NCI-H526 treated with DMSO at 0.1 percent for 48 hours (cell line): Measurements from ENCODE around the gene TTC31.

Source experiments
- DNase-seq: peaks from one replicate; lab custom pipeline; 2025; lab: John Stamatoyannopoulos, UW

Gene TTC31

DNA sequence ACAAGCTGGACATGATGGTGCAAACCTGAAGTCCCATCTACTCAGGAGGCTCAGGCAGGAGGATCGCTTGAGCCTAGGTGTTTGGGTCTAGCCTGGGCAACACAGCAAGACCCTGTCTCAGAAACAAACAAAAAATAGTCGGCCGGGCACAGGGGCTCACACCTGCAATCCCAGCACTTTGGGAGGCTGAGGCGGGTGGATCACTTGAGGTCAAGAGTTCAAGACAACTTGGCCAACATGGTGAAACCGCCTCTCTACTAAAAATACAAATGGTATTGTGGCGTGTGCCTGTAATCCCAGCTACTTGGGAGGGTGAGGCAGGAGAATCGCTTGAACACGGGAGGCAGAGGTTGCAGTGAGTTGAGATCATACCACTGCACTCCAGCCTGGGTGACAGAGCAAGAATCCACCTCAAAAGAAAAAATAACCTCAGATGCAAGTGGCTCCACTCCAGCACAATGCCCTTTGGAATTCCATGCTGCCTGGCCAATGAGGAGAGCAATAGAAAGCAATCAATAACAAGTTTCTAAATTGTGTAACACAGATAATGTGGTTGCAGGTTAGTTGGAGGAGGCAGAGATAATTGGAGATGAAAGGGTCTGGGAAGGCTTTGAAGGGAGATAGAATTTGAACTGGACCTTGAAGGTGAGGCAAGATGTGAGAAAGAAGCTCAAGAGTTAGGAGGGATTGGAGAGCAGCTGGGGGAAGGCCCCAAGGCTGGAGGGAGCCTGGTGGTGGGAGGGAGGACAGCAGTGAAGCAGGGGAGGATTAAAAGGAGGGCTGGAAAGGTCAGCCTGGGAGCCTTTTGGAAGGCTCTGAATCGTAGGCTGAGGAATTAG lies 6.0 kb downstream of the TTC31 start:
- no peak for DNase-seq

- no peak for DNase-seq
Observed at GRCh38 chr2:74489906-74490305, 7.0 kb downstream of the TTC31 start.

GRCh38 chr2:74491648-74492544 lies 9.0 kb downstream of the TTC31 start:
- no peak for DNase-seq

DNA sequence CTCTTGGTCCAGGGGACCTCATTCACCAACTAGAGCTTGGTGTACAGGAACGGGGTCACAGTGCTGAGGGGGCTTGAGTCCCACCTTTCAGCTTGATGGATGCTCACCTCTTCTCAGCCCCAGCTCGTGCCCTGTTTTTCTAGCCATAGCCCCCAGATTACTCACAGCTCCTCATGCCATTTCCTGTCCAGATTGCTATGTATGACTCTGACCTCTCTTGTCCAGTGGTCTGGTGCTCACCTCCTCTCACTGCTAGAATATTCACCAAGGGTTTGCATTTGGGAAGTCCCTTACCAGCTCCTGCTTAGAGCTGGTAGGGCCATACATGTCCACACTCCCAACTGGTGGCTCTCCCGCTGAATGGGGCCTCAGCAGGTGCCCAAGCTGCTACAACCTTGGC lies 10.7 kb downstream of the TTC31 start:
- no peak for DNase-seq

- no peak for DNase-seq
Observed at GRCh38 chr2:74495440-74495839, 12.6 kb downstream of the TTC31 start.

DNA sequence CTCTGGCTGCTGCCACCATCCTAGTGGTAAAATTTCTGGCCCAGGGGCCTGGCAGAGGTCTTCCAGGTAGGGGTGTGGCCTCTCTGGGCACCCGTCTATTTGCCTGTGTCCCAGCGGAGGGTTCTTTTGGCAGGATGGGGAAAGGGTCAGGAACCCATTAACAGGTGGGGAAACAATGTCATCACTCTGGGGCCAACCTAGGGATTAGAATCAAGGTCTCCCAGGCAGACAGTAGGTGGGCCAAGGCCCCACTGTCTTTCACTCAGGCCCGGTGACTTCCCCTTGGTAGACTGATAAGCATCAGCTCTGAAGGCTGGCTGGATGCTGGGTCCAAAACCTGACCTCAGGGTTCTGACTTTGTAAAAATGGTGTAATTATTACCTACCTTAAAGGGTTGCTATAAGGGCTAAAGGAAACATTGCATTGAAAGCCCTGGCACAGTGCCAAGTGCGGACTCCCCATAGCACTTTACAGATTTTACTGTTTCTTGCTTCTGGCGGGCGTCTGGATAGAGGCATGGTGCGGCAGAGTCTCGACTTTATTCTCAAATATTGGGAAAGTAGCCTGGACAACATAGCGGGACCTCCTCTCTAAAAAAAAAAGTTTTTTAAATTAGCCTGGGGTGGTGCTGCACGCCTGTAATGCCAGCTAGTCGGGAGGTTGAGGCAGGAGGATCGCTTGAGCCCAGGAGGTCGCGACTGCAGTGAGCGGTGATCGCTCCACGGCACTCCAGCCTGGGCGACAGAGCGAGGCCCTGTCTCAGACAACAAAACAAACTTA lies 14.3 kb downstream of the TTC31 start:
- DNase-seq: no peak

DNA sequence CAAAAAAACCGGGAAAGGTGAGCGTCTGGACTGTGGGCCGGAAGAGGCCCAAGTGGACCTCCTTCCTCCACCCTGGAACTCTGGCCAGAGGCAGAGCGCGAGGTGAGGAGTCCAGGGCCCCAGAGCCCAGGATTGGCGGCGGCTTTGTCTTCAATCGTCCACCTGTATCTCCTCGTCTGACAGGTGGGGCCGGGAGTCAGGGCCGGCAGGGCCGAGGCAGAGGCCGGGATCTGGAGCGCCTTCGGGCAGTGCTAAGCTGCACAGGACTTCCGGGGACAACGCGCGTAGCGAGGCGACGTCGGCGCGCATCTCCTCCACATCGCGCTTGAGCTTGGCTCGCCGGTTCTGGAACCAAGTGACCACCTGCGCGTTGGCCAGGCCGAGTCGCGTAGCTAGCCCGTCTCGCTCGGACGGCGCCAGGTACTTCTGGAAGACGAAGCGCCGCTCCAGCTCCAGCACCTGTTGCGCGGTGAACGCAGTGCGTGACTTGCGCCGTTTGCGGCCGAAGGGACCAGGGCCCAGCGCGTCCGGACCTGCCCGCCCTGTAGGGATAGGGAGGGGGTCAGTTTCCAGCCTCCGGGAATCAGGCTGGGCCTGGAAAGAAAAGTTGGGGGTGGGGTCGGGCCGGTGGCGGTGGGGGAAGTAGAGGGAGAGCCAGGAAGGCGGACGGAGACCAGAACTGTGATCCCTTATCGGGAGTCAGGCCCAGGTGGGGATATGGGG lies 15.1 kb downstream of the TTC31 start:
- no peak for DNase-seq

DNA sequence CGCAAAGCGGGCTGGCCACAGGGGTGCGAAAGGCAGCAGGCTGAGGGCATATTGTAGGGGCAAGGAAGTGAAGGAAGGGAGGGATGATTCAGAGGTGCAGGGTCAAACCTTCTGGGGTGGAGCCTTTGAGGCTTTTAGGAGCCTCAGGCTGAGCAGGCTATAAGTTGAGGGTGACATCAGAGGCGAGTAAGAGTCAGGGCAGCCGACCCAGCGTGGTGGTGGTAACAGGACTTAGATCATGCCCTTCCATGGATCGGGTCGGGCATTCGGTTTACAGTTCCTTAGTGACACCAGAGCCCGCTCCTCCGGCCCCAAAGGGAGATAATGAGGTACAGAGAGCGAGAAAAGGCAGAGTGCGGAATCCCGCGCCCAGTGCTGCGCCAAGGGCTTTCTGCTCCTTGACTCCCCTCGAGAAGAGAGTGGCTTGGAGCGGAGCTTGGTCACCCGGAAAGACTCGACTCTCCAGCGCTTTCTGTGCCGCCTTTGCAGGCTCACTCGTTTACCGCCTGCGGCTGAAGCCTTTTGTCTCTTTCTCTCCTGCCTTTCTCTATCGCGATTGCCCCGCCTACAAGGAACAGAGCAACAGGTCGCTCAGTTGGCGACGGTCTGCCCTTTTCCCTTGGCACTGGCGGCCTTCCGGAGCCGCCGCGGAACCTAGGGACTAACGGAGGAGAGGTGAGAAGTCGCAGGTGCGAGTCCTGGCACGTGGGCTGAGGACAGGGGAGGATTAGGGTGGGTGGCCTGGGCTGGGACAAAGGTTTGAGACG lies 15.8 kb downstream of the TTC31 start:
- DNase-seq: no peak

GRCh38 chr2:74499267-74499939 lies 16.5 kb downstream of the TTC31 start, which contains the start of gene LBX2:
Gene LBX2 (minus strand): TSS chr2:74499603. CDS start chr2:74499537, 66 bp downstream.
- no peak for DNase-seq

- no peak for DNase-seq
Observed at GRCh38 chr2:74499940-74500577, 17.2 kb downstream of the TTC31 start.

DNA sequence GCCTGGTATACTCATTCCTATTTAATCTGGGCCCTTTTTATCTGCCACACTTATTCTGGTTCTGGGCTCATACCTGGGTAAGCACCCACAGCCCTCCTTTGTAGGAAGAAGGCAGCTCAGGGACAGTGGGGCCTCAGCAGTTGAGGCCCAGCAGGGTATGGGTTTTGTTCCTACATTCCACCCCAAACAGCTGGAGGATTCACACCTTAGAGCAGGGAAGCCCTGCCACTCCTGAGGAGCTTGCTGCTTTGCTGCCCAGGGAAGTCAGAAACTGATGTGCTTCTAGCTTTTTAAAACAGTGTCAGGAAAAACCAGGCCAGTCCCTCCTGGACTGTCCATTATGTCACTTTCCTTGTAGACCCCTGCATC lies 17.7 kb downstream of the TTC31 start:
- DNase-seq: no peak

DNA sequence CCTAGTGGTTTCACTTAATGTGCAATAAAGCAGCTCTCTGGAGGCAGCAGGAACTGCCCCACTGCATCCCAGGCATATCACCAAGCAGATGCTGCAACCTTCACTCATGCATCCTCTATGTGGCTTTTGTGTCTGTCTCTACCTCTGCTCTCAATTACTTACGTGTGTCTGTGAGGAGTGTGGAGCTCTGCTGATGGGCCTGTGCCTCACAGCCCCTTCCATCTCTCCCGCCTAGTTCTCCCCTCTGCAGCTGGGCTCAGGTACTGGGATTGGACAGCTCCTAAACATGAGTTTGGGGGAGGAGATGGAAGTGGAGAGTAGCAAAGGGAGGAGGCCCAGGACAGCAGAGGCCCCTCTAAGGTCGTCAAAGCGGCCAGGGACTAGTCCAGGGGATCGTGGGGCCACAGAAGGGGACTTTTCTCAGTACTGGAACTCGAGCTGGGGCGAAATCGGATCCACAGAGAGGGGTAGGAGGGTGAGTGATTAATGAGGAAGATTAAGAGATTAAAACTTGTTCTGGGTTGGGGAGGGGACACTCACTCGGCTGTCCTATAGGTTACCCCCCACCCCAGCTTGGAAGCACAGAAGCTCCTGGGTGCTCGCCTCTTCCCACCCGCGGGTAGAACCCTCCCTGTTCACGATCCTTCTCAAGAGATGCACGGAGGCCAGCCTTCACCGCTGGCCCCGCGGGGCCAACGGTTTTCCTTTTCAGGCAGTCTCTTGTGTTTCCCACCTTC lies 18.6 kb downstream of the TTC31 start:
- no peak for DNase-seq

DNA sequence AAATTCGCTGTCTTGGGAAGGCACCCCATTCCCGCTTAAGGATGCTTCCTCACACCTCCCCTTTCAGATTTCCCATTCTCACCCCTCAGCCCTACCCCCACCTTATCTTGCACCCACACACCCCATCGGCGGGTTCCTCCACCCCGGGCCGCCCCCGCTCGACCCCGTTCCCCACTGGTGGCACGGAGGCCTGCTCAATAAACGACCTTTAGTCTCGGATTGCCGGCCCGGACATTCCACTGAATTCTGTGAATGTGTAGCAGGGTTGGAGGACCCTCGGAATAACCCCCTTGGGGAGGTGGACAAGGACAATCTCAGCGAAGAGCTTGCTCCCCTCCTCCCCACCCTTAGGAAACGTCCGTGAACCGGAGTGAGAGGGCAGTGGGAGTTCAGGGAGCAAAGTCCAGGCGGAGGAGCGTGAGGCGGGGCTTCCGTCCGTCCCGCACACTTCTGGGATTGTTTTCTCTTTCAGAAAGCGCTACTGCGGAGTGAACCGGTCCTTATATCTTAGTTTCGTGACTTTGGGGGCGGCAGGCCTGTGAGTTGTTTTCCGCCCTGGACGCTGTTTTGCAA lies 19.4 kb downstream of the TTC31 start:
- no peak for DNase-seq

- no peak for DNase-seq
Observed at GRCh38 chr2:74502720-74503505, 20.0 kb downstream of the TTC31 start.

- DNase-seq: no peak
Observed at GRCh38 chr2:74503506-74504475, 20.9 kb downstream of the TTC31 start.

DNA sequence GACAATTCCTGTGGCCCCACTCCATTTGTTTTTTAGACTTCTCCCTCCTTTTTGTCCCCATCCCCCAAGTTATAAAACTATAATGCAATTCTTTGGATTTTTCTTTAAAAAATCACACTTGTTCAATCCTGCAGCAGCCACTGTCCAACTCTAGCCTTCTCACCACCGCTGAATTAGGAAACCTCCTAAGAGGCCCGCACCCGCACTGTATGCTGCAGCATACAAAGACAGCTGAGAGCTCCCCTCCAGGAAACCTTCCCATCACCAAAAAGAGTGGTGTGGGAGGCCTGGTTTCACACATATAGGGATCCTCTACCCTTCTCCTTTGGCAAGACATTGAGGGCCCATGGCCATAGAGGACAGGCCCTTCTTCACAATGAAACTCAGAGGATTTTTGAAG lies 21.7 kb downstream of the TTC31 start:
- no peak for DNase-seq
